Mesothelial cell of epicardium (in vitro differentiated cells): Measurements from ENCODE around the gene SNCA. TPM values are rescaled to one million over a fixed set of nuclear protein-coding genes. Genes with fewer than 3 reads are reported as not detected.
A peak's percentile ranks its signal among the peaks of the same experiment; 100 is the strongest.

Experiments used
- DNase-seq, 2 experiments: peaks; one replicate each; pipeline ENCODE4 v3.0.0; 2021; ENCODE audit warnings: low spot score in 2 of 2; ENCODE audit not compliant: unreplicated experiment in 2 of 2
- H3K27ac Mint-ChIP-seq: 2 replicates; pipeline ENCODE4 v1.8.0; 2021; ENCODE audit warnings: mixed read lengths
- H3K27me3 Mint-ChIP-seq: 2 replicates; pipeline ENCODE4 v1.8.0; 2021; ENCODE audit warnings: low read depth, mixed read lengths
- H3K36me3 Mint-ChIP-seq: 2 replicates; pipeline ENCODE4 v1.8.0; 2021; ENCODE audit warnings: mixed read lengths
- H3K4me1 Mint-ChIP-seq: 2 replicates; pipeline ENCODE4 v1.8.0; 2021; ENCODE audit warnings: mixed read lengths
- H3K4me3 Mint-ChIP-seq: 2 replicates; pipeline ENCODE4 v1.8.0; 2021; ENCODE audit warnings: mild to moderate bottlenecking, moderate library complexity, mixed read lengths
- H3K9me3 Mint-ChIP-seq: 2 replicates; pipeline ENCODE4 v1.8.0; 2021; ENCODE audit warnings: mixed read lengths
- CTCF ChIP-seq: fragments of 200-600 bp; sonication (generic); IDR thresholded peaks from one replicate; pipeline ENCODE4 v1.5.0; 2021; ENCODE audit warnings: antibody characterized with exemption; ENCODE audit not compliant: unreplicated experiment
- total RNA-seq: library from RNA; stranded (reverse); gene quantifications from 3 replicates; pipeline ENCODE4 v1.2.1, GENCODE V29; 2021

The SNCA gene
- 14.8 to 18.3 TPM (median 15.7 TPM) in 3 replicates for total RNA-seq

GRCh38 chr4:89836897-89837384, at the start of gene SNCA:
SNCA (minus strand) TSS chr4:89837161; CDS start chr4:89835667, 1,494 bp downstream.
- Mint-ChIP-seq H3K4me1 (peaks cover 18% of the 10 kb centered on the region), H3K9me3 (no peaks in the 10 kb centered on the region), H3K4me3 (peak within 1 kb of the TSS; percentile 84), H3K27me3 (peaks cover 5% of the 10 kb centered on the region), H3K36me3 (peaks cover 8% of the 10 kb centered on the region), H3K27ac (peak within 1 kb of the TSS; percentile 83)
- DNase-seq, result peak; percentile 54 to 78
- TF ChIP-seq CTCF, result no peak

- H3K4me1 Mint-ChIP-seq, result peaks cover 4% of the 10 kb centered on the region
- H3K27me3 Mint-ChIP-seq, result peaks cover 1% of the 10 kb centered on the region
- no peak for TF ChIP-seq CTCF
- no peaks in the 10 kb centered on the region for H3K36me3 Mint-ChIP-seq
- H3K9me3 Mint-ChIP-seq, result peaks cover 5% of the 10 kb centered on the region
- no peak for DNase-seq
- no peak overlapping the region for H3K4me3 Mint-ChIP-seq
- no peak overlapping the region for H3K27ac Mint-ChIP-seq
Observed at GRCh38 chr4:89879215-89879614, 42.3 kb upstream of the SNCA start.

GRCh38 chr4:89878611-89879010, 41.6 kb upstream of the SNCA start:
- Mint-ChIP-seq H3K36me3 (no peaks in the 10 kb centered on the region), H3K9me3 (peaks cover 5% of the 10 kb centered on the region), H3K4me3 (no peak overlapping the region), H3K27me3 (peaks cover 1% of the 10 kb centered on the region), H3K27ac (no peak overlapping the region), H3K4me1 (peaks cover 4% of the 10 kb centered on the region)
- DNase-seq, result no peak
- TF ChIP-seq CTCF, result no peak

- no peak overlapping the region for H3K27ac Mint-ChIP-seq
- H3K4me3 Mint-ChIP-seq, result no peak overlapping the region
- TF ChIP-seq CTCF, result no peak
- no peaks in the 10 kb centered on the region for H3K4me1 Mint-ChIP-seq
- no peaks in the 10 kb centered on the region for H3K9me3 Mint-ChIP-seq
- DNase-seq, result no peak
- no peaks in the 10 kb centered on the region for H3K36me3 Mint-ChIP-seq
- no peaks in the 10 kb centered on the region for H3K27me3 Mint-ChIP-seq
Observed at GRCh38 chr4:89876548-89876947, 39.6 kb upstream of the SNCA start.

- Mint-ChIP-seq H3K27me3 (no peaks in the 10 kb centered on the region), H3K36me3 (peaks cover 3% of the 10 kb centered on the region), H3K4me1 (no peaks in the 10 kb centered on the region), H3K4me3 (no peak overlapping the region), H3K9me3 (peaks cover 4% of the 10 kb centered on the region), H3K27ac (no peak overlapping the region)
- no peak for TF ChIP-seq CTCF
- DNase-seq, result no peak
Observed at GRCh38 chr4:89871211-89871610, 34.2 kb upstream of the SNCA start.
